GM12878 (cell line): ENCODE measurements around the gene GLB1L. TPM values are rescaled to one million over a fixed set of nuclear protein-coding genes. Genes with fewer than 3 reads are reported as not detected.

Experiments
- ATAC-seq: fragments of 200-7000 bp; cut with Tn5 transposase; 3 replicates; pipeline ENCODE4 v1.9.1; 2020; ENCODE audit warnings: mild to moderate bottlenecking, moderate library complexity
- BruUV-seq: library from RNA; stranded (reverse); fragments of 400-500 nt; replicated peaks from 2 replicates; lab custom pipeline; 2021; lab: Mats Ljungman, UMichigan
- CTCF ChIA-PET: fragments of 300-600 bp; sonication (Branson Sonifier 250); formaldehyde crosslinking; extraction: SDS; loops from one replicate; lab custom pipeline; 2021; ENCODE audit warnings: inconsistent platforms; lab: Yijun Ruan, JAX
- POLR2A ChIA-PET: fragments of 350-600 bp; formaldehyde crosslinking; extraction: SDS; loops from one replicate; lab custom pipeline; 2021; ENCODE audit warnings: inconsistent platforms; lab: Charles Lee
- RAD21 ChIA-PET: fragments of 300-600 bp; sonication (Branson Sonifier 250); formaldehyde crosslinking; loops from one replicate; lab custom pipeline; 2023; ENCODE audit warnings: antibody characterized with exemption; ENCODE audit not compliant: unreplicated experiment; lab: Charles Lee
- SMC1A ChIA-PET: fragments of 300-600 bp; sonication (Branson Sonifier 250); formaldehyde crosslinking; loops from one replicate; lab custom pipeline; 2023; ENCODE audit not compliant: unreplicated experiment, uncharacterized antibody; lab: Charles Lee
- DNase-seq: peaks from one replicate; pipeline ENCODE4 v3.0.0-alpha.2; 2011; ENCODE audit warnings: low read depth, low spot score
- FAIRE-seq: peaks from 3 replicates; lab custom pipeline; 2011; peaks lifted over from hg19 to GRCh38; lab: Jason Lieb, UNC
- H2AFZ ChIP-seq: 2 replicates; pipeline ENCODE4 v1.6.0; 2011; ENCODE audit warnings: low read depth, low read length, control low read depth; ENCODE audit not compliant: control insufficient read depth
- H3K27ac ChIP-seq: 2 replicates; pipeline ENCODE4 v1.5.1; 2011; ENCODE audit warnings: control low read depth; ENCODE audit not compliant: control insufficient read depth, insufficient read depth
- H3K27me3 ChIP-seq, 2 experiments: replicated peaks in 1 of 2; 2 replicates each; pipeline versions ENCODE4 v1.6.0 to v1.6.1; 2011; ENCODE audit warnings: low read length in 1 of 2; ENCODE audit not compliant: control insufficient read depth in 2 of 2, insufficient read depth in 2 of 2
- H3K36me3 ChIP-seq, 2 experiments: 2 replicates each; pipeline ENCODE4 v1.5.1; 2011; ENCODE audit warnings: low read length in 1 of 2; ENCODE audit not compliant: control insufficient read depth in 2 of 2, insufficient read depth in 2 of 2
- H3K4me1 ChIP-seq: 2 replicates; pipeline ENCODE4 v1.6.1; 2011; ENCODE audit warnings: mild to moderate bottlenecking, low read length, moderate library complexity, mixed read lengths; ENCODE audit not compliant: control insufficient read depth, insufficient read depth
- H3K4me2 ChIP-seq: 2 replicates; pipeline ENCODE4 v1.6.0; 2011; ENCODE audit warnings: control low read depth; ENCODE audit not compliant: control insufficient read depth, insufficient read depth
- H3K4me3 ChIP-seq: fragments of 200-600 bp; sonication (generic); 2 replicates; pipeline ENCODE4 v1.5.1; 2016
- H3K79me2 ChIP-seq: 2 replicates; pipeline ENCODE4 v1.6.0; 2011; ENCODE audit warnings: low read length; ENCODE audit not compliant: control insufficient read depth, insufficient read depth
- H3K9ac ChIP-seq: 2 replicates; pipeline ENCODE4 v1.8.0; 2011; ENCODE audit warnings: low read length, control low read depth, mixed read lengths; ENCODE audit not compliant: control insufficient read depth, insufficient read depth
- H3K9me3 ChIP-seq: replicated peaks from 3 replicates; pipeline ENCODE4 v1.5.1; 2011; ENCODE audit warnings: mild to moderate bottlenecking, low read length; ENCODE audit not compliant: control insufficient read depth, insufficient read depth
- H4K20me1 ChIP-seq: 2 replicates; pipeline ENCODE4 v1.6.0; 2011; ENCODE audit not compliant: control insufficient read depth, insufficient read depth
- ATF2 ChIP-seq: IDR thresholded peaks from 2 replicates; pipeline ENCODE4 v1.6.1; 2012; ENCODE audit warnings: low read length, inconsistent platforms
- ELK1 ChIP-seq: IDR thresholded peaks from 2 replicates; pipeline ENCODE4 v1.6.1; 2012; ENCODE audit warnings: low read depth, low read length, improper control_type of control experiment
- HDAC2 ChIP-seq: fragments of 200-600 bp; sonication (generic); IDR thresholded peaks from 2 replicates; pipeline ENCODE4 v1.6.1; 2017
- MLLT1 ChIP-seq: fragments of 450-650 bp; IDR thresholded peaks from 2 replicates; pipeline ENCODE4 v1.6.1; 2016; ENCODE audit warnings: mild to moderate bottlenecking
- PRDM15 ChIP-seq: fragments of 450-650 bp; formaldehyde crosslinking; IDR thresholded peaks from 2 replicates; pipeline ENCODE4 v1.4.0; 2020; ENCODE audit warnings: mild to moderate bottlenecking, moderate library complexity
- SUPT20H ChIP-seq: IDR thresholded peaks from 2 replicates; pipeline ENCODE4 v1.6.1; 2011; ENCODE audit warnings: low read depth, mild to moderate bottlenecking, low read length, moderate library complexity, borderline replicate concordance; ENCODE audit not compliant: control insufficient read depth
- ZNF592 ChIP-seq: fragments of 450-650 bp; IDR thresholded peaks from 2 replicates; pipeline ENCODE4 v1.6.1; 2017; ENCODE audit warnings: mild to moderate bottlenecking, moderate library complexity
- WGBS: methylation state at CpG from one replicate; pipeline ENCODE4 v1.1.6; 2016; ENCODE audit warnings: low lambda C conversion rate; ENCODE audit not compliant: insufficient replicate concordance, insufficient coverage; ENCODE audit errors: missing lambda C conversion rate; 5-methylcytosine and 5-hydroxymethylcytosine counted together
- in situ Hi-C: fragments of 300-500 bp; cut with MboI; formaldehyde crosslinking; loops from 9 replicates; pipeline ENCODE4 v1.14.3; 2018; ENCODE audit warnings: mixed read lengths
- intact Hi-C: fragments of 100-400 bp; cut with micrococcal nuclease; formaldehyde crosslinking; loops from one replicate; pipeline ENCODE4 v1.14.2; 2022; ENCODE audit not compliant: unreplicated experiment
- polyA plus RNA-seq, 11 experiments: library from polyadenylated mRNA; depleted of rRNA in 4 of 11; unstranded in 6 of 11; stranded (reverse) in 5 of 11; fragments of >200 nt; fragmentation: Nextera tagmentation in 4 of 11; fragmentation: Illumina TruSeq in 1 of 11; extraction: Ambion mirVana in 4 of 11; extraction: Trizol in 1 of 11; gene quantifications; 1 replicate in 1 of 11; 2 replicates in 10 of 11; pipeline versions ENCODE4 v1.2.1 to v1.2.3, GENCODE V29; 2011 to 2016; ENCODE audit warnings: inconsistent platforms in 2 of 11, missing spikeins in 2 of 11, low read depth in 1 of 11
- total RNA-seq, 4 experiments: library from RNA; depleted of rRNA in 3 of 4; stranded (reverse); fragments of >200 nt in 3 of 4; fragmentation: Illumina TruSeq in 1 of 4; extraction: Trizol in 1 of 4; gene quantifications; 2 replicates each; pipeline versions ENCODE4 v1.2.1 to v1.2.3, GENCODE V29; 2013 to 2021

The GLB1L gene
- total and polyA plus RNA-seq, 10 of the 15 experiments (the other 5 are each of a cell fraction or from before 2014, with no cell fraction given): 0.29 to 4.6 (median 2.7) TPM

- RAD21 ChIA-PET: interaction anchor here (0.6 to 5.9 kb wide), 15 partner anchors 15 to 385 kb away, joined by 3 to 78 read pairs (median 4); partner anchors contain the start of genes ABCB6, CNPPD1, GLB1L and GMPPA
- no peak for TF ChIP-seq HDAC2
- no peak for TF ChIP-seq SUPT20H
- peak; percentile 15 for TF ChIP-seq MLLT1
- no peak for TF ChIP-seq ZNF592
- TF ChIP-seq ATF2: no peak
- no peak; the same call in 1 of the 2 replicates for TF ChIP-seq ELK1
- no peak for TF ChIP-seq PRDM15
Observed at GRCh38 chr2:219278655-219279150, 33.5 kb upstream of the GLB1L start.

More at GRCh38 chr2:219278655-219279150, 33.5 kb upstream of the GLB1L start:
- no peak for FAIRE-seq
- Histone ChIP-seq H3K9ac (peak overlapping the region; percentile 72), H3K9me3 (no peaks in the 10 kb centered on the region), H3K27ac (peak overlapping the region; percentile 90), H3K36me3 (no peaks in the 10 kb centered on the region; a peak in 1 of 4 replicates), H3K4me2 (peak overlapping the region; percentile 95), H4K20me1 (no peaks in the 10 kb centered on the region), H3K4me1 (peaks cover 26% of the 10 kb centered on the region), H3K27me3 (no peaks in the 10 kb centered on the region), H2AFZ (peak overlapping the region; percentile 98), H3K79me2 (peaks cover 6% of the 10 kb centered on the region), H3K4me3 (peak overlapping the region; percentile 71)
- no peak for DNase-seq
- WGBS: 0% methylated on average over 9 of the region's 9 CpGs
- ChIA-PET SMC1A (interaction anchor here (0.6 to 8.8 kb wide), 12 partner anchors 12 to 145 kb away, joined by 3 to 98 read pairs (median 4); partner anchors contain the start of genes CNPPD1, GLB1L, NHEJ1 and STK16), CTCF (interaction anchor here (0.5 to 13.5 kb wide), 18 partner anchors 8 to 249 kb away, joined by 3 to 257 read pairs (median 10); partner anchors contain the start of genes ANKZF1, ATG9A, CNPPD1 and DNPEP), POLR2A (interaction anchor here (0.5 to 7.0 kb wide), 11 partner anchors 9 to 385 kb away, joined by 3 to 160 read pairs (median 10); partner anchors contain the start of genes ANKZF1, ATG9A, CNPPD1 and DNPEP)
- ATAC-seq: peak; percentile 0; the same call in 2 of the 3 replicates
- intact Hi-C loops: loop anchor here (1.0 to 5.0 kb wide), 7 partner anchors 17 to 319 kb away; partner anchors contain the start of genes ANKZF1, ATG9A, CNPPD1 and NHEJ1
- in situ Hi-C loops: no loop called here
- BruUV-seq: no TSS peak
